HUDEP-2 (cell line): Measurements from ENCODE around the gene PELI2.

Experiments used
- DNase-seq, 76 experiments: peaks; one replicate each; lab custom pipeline; 2025; ENCODE audit not compliant: unreplicated experiment in 76 of 76; lab: John Stamatoyannopoulos, UW

PELI2 gene

GRCh38 chr14:56199095-56199981 is 81.1 kb downstream of the PELI2 start:
- DNase-seq, result peak in 7 of 76 experiments; percentile 3 to 43 (median 34)

- no peak for DNase-seq
These were observed 81.9 kb downstream of the PELI2 start for GRCh38 chr14:56199982-56200577.

DNA sequence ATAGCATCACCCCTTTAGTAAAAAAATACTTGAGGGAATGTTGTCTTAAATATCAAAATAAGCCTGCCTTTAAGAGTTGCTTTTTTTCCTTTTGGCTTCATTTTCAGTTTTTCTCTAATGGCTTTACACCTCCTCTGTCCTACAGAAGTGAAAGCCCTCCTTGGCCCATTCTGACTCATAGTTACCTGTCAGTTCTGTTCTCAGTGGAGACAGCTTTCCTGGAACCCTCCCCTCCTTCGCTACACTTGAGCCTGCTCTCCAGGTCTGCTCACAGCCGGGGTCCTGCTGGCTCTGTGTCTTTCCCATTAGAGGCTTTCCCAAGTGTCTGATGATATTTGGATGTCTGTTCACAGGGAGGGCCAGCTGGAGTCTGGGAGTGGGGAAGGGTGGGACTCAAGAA is 84.0 kb downstream of the PELI2 start:
- no peak for DNase-seq

- DNase-seq, result no peak
These were observed 87.7 kb downstream of the PELI2 start for GRCh38 chr14:56205881-56206280.

- DNase-seq, result no peak
These were observed 88.4 kb downstream of the PELI2 start for GRCh38 chr14:56206596-56206995.

- DNase-seq, result no peak
These were observed 89.5 kb downstream of the PELI2 start for GRCh38 chr14:56207626-56208292.

- DNase-seq, result no peak
These were observed 90.3 kb downstream of the PELI2 start for GRCh38 chr14:56208520-56208919.

DNA sequence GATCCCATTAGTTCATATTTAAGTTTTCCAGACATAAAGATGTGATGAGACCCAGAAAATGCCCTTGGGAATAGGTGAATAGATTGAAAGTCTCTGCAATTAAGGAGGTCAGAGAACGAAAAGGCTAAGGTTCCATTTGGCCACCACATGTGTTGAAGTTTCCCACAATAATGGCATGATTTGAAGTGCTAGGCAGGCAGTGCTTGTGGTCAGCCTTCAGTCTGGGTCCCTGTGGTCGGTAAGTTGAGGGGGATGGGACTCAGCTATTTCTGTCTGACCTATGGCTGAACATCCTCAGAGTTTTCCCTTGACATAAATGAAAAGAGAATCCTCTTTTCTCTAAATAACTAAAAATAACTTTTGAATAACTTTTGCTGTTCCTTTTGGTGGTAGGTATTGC is 92.4 kb downstream of the PELI2 start:
- DNase-seq, result no peak

- DNase-seq, result no peak
These were observed 92.9 kb downstream of the PELI2 start for GRCh38 chr14:56211084-56211483.

GRCh38 chr14:56211844-56212243 is 93.6 kb downstream of the PELI2 start:
- DNase-seq, result no peak

DNA sequence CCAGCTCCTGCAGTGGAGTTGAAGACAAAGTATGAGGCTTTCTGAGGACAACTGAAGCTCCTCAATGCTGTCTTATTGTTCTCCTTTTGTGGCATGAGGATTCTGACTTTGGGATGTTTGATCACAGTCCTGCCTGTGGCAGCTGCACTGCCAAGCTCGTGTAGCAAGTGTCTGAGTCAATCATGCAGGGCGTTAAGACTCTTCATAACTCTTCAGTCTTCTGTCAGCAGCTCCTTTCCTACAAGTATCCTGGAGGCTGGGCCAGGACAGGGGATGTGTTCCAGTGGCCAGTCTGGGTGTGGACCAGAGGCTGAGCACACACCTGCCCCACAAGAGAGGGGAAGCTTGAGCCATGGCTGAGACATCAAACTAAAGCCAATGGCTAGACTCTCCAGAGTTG is 94.3 kb downstream of the PELI2 start:
- DNase-seq, result no peak

GRCh38 chr14:56213306-56213705 is 95.1 kb downstream of the PELI2 start:
- no peak for DNase-seq

- DNase-seq, result no peak
These were observed 97.0 kb downstream of the PELI2 start for GRCh38 chr14:56215180-56215579.

DNA sequence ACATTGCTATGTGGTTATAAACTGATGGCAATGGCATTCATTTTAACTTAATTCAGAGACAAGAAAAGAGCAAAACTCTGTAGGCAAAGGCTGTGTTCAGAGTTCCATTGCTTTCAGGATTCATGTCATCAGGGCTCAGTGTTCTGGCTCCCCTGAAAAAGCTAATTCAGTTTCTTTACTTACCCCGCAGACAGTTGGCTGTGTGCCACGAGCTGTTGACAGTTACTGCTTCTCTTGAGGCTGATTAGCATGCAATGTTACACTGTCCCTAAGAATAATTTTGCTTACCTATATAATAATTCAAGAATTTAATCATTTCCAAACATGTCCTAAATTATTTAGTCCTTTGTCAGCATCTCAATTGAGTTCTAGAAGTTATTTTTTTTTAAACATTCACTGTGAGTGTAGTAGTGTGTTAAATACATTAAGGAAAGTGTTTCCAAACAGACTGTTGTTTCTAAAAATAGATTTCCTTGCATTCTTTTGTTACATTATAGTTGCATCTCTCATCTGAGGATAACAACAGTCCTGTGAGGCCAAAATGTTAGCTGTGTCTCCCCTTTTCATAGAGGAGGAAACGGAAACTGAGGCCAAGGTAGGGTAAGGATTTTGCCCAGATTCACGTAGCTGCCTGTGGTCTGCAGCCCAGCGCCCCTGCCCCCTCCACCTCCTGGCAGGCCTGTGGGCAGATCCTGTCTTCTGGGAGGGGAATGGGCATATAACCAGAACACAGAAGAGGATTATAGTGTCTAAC is 98.6 kb downstream of the PELI2 start:
- DNase-seq, result peak in 6 of 76 experiments; percentile 1 to 36 (median 4)

DNA sequence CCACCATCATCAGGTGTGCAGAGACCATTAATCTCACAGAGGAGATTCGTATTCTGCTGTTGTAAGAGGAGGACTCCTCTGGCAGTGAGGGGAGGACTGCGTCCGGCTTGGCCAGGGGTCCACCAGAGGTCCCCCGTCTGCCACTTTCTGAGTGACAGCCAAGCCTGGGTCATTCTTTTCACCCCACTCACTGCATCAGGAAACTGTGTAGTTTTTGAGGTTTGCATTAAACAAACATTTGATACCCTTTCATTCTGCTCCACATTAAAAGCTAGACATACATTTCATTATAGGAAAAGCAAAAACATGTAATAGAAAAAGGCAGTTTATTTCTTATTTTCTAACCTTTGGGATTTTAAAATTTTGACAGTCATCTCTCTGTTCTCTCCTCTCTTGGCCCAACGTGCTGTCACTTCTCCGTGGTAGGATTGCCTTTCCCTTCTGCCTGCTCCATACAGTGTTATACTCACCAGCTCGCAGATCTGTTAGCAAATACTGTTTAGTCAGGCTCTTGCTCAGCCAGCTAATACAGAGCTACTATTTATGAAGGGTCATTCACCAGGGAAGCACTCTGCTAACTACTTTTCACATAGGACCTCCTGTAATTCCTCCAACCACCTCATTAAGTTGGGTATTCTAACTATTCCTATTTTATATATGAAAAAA is 99.3 kb downstream of the PELI2 start:
- DNase-seq, result no peak

- peak in 1 of 76 experiments; percentile 13 for DNase-seq
These were observed 101.6 kb downstream of the PELI2 start for GRCh38 chr14:56219666-56220413.

GRCh38 chr14:56221382-56222128 is 103.3 kb downstream of the PELI2 start:
- DNase-seq, result no peak

GRCh38 chr14:56224229-56224628 is 106.0 kb downstream of the PELI2 start:
- DNase-seq, result no peak
